Measurements from ENCODE around the gene CLN6.

- TF ChIP-seq EP300 (IDR thresholded peaks at IDR 0.05), result no peak
- no peak for TF ChIP-seq POLR2A (IDR thresholded peaks at IDR 0.05)
- peak; percentile 84 to 92 for TF ChIP-seq CTCF (IDR thresholded peaks at IDR 0.05)
- TF ChIP-seq POLR2AphosphoS5 (IDR thresholded peaks at IDR 0.05), result no peak
Measured at GRCh38 chr15:68252925-68253534, 23.5 kb upstream of the CLN6 start.
